GM18517 (cell line): ENCODE measurements around the gene CLIC1.

Experiments used
- ATAC-seq: cut with Tn5 transposase; IDR thresholded peaks from one replicate; pipeline ENCODE4 v1.9.1; 2021; ENCODE audit warnings: mild to moderate bottlenecking, moderate library complexity; ENCODE audit not compliant: unreplicated experiment

CLIC1 gene

DNA sequence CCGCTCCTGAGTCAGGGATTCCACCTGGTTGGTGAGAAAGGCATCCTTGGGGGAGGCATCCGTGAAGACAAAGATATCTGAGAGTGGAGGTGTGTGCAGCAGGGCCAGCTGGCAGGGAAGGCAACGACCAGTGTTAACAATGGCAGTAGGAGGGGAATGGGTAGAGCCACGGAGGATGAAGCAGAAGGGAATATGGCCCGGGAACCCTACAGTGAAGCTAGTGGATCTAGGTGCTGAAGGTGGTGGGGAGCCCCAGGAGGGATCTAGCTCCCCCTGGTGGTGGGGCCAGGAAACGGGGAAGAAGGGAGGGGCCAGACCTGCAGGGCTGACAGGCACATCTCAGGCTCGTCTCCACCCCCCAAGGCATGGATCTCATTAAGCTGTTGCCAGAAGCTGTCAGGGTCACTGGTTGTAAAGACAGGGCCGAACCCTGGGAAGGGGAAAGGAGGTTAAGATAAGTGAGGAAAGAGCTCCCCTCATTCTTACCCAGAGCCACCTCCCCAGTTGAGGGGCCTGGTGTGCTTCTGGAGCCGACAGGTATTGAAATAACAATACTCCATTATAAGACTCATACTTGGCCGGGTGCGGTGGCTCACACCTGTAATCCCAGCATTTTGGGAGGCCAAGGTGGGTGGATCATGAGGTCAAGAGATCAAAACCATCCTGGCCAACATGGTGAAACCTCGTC is 33.5 kb upstream of the CLIC1 start:
- ATAC-seq, result no peak

DNA sequence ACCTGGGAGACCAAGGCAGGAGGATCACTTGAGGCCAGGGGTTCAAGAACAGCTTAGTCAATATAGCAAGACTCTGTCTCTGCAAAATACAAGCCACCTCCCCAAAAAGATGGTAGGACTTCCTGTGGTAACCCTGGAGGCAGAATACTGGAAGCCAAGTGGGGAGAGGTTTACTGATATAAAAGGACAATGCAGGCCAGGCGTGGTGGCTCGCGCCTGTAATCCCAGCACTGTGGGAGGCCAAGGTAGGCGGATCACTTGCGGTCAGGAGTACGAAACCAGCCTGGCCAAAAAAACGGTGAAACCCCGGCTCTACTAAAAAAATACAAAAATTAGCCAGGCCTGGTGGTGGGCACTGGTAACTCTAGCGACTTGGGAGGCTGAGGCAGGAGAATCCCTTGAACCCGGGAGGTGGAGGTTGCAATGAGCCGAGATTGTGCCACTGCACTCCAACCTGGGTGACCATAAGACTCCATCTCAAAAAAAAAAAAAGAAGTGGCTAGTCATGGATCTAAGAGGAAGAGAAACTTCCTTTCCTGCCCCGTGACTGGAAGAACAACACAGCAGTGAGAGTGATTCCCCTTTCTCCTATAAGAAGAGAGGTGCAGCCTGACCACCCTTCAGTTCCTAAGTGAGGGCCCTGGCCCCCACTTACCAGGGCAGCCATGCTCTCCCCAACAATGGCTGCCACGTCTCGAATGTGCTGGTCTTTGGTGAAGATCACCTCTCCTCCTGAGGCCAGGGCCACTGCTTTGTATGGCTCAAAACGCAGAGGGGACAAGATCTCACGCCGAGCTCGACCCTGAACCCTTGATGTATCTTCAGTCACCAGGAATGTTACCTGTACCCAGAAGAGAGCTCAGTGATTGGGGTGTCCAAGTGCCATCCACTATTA is 32.3 kb upstream of the CLIC1 start:
- ATAC-seq, result no peak

DNA sequence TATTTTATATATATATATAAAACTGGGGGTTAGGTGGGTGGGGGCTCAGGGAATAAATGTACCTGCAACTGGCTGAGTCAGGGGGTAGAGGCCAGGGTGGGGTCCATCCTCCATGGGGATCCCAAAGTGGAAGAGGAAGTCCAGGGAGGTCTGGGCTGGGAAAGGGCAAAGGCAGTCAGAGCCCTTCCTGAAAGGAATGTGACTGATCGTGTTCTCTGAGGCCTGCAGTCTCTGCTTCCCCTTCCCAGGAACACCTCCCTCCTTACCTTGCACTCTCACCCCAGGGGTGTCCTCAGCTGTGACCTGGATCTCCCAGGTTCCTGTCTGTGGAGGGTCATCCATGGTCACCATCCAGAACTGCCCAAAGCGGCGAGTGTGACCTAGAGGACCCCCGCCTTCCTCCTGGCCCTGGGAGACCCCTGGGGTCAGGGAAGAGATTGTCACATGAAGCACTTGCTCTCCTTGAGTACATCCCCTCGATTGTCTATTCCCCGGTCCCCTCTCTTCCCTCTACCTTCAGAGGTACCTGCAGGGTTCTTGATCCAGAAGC is 30.8 kb upstream of the CLIC1 start:
- ATAC-seq, result no peak

DNA sequence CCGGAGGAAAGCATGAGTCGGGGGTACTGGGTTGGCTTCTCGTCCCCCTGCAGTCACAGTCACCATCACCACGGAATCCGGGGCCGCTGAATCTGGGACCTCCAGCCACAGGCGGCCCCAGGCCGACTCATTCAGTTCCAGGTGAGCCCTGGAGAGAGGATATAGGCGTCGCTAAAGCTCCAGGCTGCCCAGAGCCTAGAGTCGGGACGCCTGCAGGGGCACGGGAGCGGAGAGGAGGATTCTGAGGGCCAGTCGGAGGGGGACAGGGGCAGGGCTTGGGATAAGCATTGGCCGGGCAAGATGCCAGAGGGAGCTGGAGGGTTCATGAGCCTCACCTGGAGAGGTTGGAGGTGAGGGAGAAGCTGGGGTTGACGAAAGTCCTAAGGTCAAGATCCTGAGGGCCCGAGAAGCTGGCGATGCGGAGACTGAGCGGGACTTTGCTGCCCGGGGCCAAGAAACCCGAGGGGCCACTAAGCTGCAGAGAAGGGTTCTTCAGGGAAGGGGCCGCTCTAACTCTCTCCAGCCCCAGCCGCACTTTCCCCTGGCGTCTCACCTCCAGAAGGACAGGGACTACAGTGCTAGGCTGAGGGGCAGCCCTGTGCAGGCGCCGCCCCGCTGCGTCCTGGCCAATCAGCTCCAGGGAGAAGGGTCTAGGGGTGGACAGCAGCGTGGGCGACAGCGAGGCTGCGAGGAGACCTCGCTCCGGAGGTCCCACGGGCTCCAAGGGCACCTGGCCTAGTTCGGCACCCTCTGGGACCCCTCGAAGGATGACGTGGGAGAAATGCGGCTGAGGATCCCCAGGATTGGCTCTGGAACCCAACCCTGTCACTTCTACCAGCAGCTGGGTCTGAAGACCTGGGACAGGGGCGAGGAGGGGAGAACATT is 29.8 kb upstream of the CLIC1 start:
- ATAC-seq, result no peak

DNA sequence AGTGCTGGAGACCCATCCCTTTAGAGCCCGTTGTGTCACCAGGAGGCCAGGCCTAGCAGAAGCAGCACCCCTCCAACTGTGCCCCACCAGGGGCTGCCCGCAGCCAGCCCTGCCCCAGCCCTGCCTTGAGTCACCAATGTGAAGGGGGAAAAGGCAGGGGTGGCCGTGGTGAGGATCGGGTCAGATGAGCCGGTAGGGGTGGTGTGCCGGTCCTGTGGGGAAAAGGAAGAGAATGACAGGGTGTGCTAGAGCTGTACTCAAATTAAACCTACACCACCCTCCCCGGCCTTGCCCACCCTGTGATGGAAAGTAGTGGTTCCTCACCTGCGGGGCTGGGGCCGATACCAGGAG is 29.2 kb upstream of the CLIC1 start:
- no peak for ATAC-seq

DNA sequence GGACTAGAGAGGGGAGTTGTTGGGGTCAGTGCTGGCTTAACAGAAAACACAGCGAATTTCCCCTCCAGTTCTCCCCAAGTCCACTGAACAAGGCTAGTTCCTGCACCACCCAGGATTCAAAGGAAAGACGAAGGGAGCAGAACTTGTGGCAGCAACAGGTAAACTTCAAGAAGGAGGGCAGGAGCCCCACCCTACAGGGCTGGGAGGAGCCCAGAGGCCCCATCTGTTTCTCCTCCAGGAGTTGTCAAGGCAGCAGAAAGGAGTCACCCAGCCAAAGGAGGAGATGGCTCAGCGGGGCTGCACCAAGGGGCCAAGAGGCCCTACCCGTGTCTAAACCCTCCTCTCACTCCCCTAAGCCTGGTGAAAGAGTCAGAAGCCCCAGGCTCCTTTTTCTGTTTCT is 27.9 kb upstream of the CLIC1 start:
- no peak for ATAC-seq

DNA sequence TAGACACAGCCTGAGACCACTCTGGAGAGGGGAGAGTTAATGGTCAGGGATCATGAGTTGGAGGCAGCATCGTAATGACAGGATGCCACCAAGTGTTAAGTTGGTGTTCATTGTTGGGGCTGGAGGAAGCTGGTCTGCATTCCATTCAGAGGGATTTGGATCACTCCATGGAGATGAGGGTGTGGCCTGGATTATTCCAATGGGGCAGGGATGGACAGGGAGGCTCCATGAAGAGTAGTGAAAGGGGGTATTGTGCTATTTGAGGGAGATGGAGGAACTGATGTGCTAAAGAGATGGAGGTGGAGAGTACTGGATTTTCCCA is 27.2 kb upstream of the CLIC1 start:
- no peak for ATAC-seq

DNA sequence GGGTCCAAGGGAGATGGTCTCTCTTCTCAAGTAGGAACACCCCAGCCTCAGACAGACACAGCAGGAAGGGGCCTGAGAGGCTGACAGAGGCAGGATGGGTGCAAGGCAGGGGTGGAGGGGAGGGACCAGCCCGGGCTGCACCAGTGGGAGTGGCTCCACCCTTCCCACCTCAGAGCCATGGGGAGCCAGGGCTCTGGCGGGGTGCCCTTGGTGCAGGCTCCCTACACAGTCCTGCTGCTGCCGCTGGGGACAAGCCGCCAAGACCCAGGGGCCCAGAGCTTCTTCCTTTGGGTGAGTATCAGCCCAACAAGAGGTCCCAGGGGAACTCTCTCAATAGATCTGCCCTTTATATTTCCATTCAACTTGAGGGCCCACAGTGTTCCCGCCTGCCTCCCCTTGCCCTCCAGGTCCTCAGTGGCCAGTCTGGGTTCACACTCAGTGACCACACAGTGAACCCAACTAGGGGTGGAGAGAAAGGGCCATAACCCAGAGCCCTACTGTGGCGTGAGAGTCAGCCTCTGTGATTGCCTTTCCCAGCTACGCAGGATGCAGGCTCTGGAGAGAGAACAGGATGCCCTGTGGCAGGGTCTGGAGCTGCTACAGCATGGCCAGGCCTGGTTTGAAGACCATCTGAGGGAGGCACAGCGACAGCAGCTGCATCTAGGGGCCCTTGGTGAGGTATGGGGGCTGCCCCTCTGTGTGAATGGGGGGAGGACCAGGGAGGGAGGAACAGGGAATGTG is 26.7 kb upstream of the CLIC1 start:
- ATAC-seq, result no peak

DNA sequence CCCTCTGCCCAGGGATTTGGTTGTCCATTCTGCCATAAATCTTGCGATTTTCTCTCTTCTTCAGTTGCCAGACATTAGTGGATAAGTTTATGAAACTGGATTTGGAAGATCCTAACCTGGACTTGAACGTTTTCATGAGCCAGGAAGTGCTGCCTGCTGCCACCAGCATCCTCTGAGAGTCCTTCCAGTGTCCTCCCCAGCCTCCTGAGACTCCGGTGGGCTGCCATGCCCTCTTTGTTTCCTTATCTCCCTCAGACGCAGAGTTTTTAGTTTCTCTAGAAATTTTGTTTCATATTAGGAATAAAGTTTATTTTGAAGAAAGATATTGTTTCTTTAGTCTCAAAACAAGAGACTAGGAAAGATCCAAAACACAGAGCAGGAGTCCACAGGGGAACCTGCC is 26.0 kb upstream of the CLIC1 start, which contains the start of gene SAPCD1:
Gene SAPCD1, plus strand, starts transcription at position 301 of the 400 bp plus-strand sequence. CDS start 399 bp downstream, outside the sequence.
- no peak for ATAC-seq

DNA sequence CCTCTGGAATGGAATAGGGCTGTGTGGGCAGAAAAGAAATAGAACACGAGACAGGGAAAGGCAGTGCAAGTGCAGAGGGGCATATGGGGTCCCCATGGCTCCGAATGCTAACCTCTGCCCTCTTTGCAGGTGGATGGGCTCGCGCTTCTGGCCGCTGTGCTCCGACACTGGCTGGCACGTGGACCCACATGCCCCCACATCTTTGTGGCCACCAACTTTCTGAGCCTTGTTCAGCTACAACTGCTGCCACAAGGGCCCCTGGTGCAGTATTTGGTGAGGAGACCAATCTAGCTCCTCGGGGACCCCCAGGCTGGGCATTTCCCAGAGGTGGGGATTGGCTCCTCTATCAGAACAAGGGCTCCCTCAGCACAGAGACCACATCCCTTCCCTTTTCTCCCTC is 25.0 kb upstream of the CLIC1 start:
- ATAC-seq, result no peak

DNA sequence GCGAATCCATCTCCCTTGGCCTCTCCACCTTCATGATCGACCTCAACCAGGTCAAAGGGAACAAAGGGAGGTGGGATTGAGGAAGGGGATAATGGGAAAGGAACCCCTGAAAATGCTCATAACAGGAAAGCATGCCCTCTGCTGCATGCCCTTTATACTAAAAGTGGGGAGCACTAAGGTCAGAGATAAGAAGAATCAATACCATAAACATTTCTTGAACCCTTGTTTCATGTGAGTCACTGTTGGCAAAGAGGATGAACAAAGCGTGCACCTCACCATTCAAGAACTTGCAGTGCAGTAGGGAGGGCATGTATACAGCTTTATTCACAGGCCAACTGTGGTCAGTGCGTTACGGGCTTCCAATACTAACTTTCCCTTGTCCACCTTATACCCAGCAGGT is 24.5 kb upstream of the CLIC1 start:
- ATAC-seq, result no peak

DNA sequence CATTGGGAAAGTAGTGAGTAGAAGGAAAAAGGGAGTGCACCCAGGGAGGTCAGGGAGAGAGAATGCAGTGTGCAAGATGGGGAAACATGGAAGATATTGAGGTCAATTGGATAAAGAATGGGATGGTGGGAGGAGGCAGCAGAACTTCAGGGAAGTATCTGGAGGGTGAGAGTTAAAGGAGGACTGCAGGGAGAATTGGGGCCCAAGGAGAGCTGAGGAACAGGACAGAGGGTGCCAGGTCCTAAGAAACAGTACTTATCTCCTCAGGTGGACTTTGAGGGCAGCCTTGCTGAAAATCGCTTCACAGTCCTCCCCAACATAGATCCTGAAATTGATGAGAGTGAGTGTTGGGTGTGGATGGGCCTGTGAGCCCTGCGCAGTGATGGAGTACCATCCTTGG is 22.0 kb upstream of the CLIC1 start:
- ATAC-seq, result no peak

DNA sequence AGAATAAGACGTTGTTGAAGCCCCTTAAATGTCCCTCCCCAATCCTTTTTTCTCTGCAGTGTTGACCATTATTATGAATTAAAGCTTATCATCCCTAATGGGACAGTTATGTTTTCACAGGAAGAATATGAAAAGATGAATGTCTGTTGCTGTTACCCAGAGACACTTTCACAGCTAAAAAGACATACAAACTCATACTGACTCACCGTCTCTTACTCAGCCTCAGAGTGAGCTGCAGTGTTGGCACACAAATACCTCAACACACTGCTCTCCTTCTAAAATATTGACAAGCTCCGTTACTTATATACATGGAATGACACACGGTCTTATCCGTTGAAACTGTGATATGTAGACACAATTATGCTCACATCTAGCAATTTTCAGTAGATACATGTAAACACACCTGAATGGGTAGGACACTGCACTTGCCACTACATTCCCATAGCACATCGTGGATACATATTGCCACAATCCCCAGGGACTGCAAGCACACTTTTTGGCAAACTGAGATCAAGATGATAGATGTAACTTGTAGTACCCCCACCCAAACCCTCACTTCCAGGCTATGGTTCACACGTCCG is 16.5 kb upstream of the CLIC1 start:
- ATAC-seq, result no peak

DNA sequence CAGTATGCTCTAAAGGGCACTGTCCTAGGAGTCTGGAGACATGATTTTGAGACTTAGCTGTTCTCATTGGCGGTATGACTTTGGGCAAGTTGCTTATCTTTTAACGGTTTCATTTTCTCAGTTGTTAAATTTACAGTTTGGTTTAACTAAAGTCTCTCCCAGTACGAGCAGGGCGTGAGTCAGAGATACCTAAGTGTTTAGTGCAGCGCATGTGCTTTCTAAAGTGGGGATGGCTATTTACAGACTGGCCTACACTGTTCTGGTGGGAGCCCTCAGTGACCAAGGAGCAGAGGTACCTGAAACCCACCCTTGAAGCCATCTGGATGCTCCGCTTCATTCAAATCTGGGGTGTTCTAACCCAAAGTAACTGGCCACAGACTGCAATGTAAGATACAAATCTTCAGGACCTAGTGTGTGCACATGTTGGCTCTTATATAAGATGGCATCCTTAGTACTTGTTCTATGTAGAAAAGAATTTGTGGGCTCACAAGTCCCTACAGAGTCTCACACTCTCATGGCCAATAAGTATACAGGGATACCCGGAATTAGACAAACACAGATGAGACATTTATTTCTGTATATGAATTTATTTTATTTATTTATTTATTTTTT is 14.2 kb upstream of the CLIC1 start:
- ATAC-seq, result no peak

DNA sequence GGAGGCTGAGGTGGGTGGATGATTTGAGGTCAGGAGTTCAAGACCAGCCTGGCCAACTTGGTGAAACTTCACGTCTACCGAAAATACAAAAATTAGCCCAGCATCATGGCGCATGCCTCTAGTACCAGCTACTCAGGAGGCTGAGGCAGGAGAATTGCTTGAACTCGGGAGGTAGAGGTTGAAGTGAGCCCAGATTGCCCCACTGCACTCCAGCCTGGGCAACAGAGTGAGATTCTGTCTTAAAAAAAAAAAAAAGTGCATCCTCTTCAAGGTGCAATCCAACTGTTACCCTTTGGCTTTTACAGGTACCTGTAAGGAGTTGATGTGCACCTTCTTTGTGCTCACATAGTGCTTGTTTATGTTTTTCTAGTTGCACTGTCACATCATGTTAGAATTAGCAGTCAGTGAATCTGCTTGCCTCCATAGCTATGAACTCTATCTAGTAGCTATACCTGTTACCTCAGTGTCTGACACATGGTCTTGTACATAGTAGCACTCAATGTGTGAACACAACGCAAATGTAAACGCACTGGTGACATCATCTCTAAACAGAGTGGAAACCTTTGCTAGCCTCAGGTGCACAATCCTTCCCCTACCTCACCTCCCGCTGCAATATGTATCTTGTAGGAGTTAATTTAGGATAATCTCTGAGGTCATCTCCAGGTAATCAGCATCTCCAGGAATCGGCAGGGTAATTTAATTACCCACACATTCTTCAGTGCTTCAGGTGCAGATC is 13.1 kb upstream of the CLIC1 start:
- ATAC-seq, result no peak

DNA sequence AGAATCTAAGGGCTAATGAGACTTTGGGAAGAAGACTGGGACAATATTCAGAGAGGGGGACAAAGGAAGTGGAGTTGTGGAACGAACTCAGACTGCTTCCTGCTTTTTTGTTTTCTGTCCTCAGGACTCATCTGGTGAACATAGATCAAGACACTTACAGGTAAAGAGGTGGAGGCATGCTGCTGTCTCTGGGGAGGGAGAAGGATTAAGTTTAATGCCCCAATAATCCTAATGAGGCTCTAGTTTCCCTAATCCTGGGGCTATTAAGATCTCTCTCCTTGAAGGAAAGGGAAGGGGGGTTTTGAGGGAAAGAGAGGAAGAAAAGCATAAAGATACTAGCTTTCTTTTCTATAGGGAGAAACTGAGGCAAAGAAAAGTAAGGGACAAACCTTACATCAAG is 8.1 kb upstream of the CLIC1 start:
- no peak for ATAC-seq

DNA sequence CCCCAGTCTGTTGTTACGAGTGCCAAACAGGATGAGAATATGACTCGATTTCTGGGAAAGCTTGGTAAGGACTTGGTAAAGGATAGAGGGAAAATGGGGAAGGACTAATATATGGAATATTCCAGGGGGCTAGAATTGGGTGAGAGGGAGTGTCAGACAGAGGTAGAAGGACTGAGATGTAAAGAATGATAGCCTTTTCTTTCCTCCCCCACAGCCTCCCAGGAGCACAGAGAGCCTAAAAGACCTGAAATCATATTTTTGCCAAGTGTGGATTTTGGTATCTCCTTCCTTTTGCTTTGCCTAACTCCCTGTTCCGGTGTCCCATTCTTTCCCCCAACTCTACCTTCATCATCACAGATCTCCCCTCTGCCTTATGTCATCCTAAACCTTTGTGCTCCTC is 6.6 kb upstream of the CLIC1 start:
- no peak for ATAC-seq

DNA sequence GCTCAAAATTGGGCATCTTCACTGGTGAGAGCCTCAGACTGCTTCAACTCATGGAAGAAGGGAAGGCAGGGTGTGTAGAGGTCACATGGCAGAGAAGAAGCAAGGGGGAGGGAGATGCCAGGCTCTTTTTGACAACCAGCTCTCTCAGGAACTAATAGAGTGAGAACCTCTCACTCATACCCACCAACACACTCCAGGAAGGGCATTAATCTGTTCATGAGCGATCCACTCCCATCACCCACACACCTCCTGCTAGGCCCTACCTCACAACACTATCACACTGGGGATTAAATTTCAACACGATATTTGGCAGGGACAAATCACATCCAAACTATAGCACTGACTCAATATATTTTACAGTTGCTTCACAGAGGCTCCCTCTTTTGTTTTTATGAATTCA is 5.5 kb upstream of the CLIC1 start:
- no peak for ATAC-seq
